Brain microvascular endothelial cell (primary cell): Measurements from ENCODE around the gene BBS1.

Experiments used
- DNase-seq: peaks from one replicate; pipeline ENCODE4 v3.0.0-alpha.2; 2020
- H3K27ac ChIP-seq: fragments of 250-450 bp; sonication (Bioruptor Pico); 2 replicates; pipeline ENCODE4 v1.5.1; 2020; ENCODE audit warnings: mild to moderate bottlenecking, moderate library complexity
- H3K27me3 ChIP-seq: fragments of 250-450 bp; sonication (Bioruptor Pico); replicated peaks from 2 replicates; pipeline ENCODE4 v1.5.1; 2020; ENCODE audit warnings: mild to moderate bottlenecking
- H3K36me3 ChIP-seq: fragments of 250-450 bp; sonication (Bioruptor Pico); replicated peaks from 2 replicates; pipeline ENCODE4 v1.5.1; 2020; ENCODE audit warnings: mild to moderate bottlenecking
- H3K4me3 ChIP-seq: 2 replicates; pipeline ENCODE4 v1.5.1; 2011; ENCODE audit warnings: low read depth, mild to moderate bottlenecking, control low read depth, low read length, moderate library complexity
- CTCF ChIP-seq: IDR thresholded peaks from 2 replicates; pipeline ENCODE4 v1.5.1; 2011; ENCODE audit warnings: low read depth, mild to moderate bottlenecking, moderate library complexity, low read length, control low read depth, inconsistent platforms; ENCODE audit errors: missing control alignments
- in situ Hi-C: cut with HindIII; loops from 2 replicates; pipeline ENCODE4 v1.10.0; 2017; ENCODE audit warnings: low sequenced_read_pairs, low pct_ligation_motif_present

The BBS1 gene

GRCh38 chr11:66480117-66480938 is 30.1 kb upstream of the BBS1 start, which contains the start of gene DPP3:
DPP3 (plus strand) TSS chr11:66480434; CDS start chr11:66482201, 1,767 bp downstream.
- H3K27ac ChIP-seq: peak within 1 kb of the TSS; percentile 87
- peak within 1 kb of the TSS; percentile 80 for H3K4me3 ChIP-seq
- no peak for TF ChIP-seq CTCF
- H3K27me3 ChIP-seq: no peaks in the 10 kb centered on the region
- H3K36me3 ChIP-seq: peaks cover 2% of the 10 kb centered on the region
- DNase-seq: peak; percentile 94
- in situ Hi-C loops: no loop called here

- in situ Hi-C loops: no loop called here
- H3K4me3 ChIP-seq: no peak overlapping the region
- H3K27ac ChIP-seq: no peak overlapping the region
- H3K36me3 ChIP-seq: peaks cover 17% of the 10 kb centered on the region
- H3K27me3 ChIP-seq: no peaks in the 10 kb centered on the region
- no peak for DNase-seq
- no peak for TF ChIP-seq CTCF
Observed at GRCh38 chr11:66484806-66485380, 25.5 kb upstream of the BBS1 start.

- Histone ChIP-seq H3K4me3 (no peak overlapping the region), H3K27me3 (no peaks in the 10 kb centered on the region), H3K36me3 (peaks cover 35% of the 10 kb centered on the region), H3K27ac (no peak overlapping the region)
- TF ChIP-seq CTCF: no peak
- no peak for DNase-seq
- in situ Hi-C loops: no loop called here
Observed at GRCh38 chr11:66488957-66489356, 21.5 kb upstream of the BBS1 start.

GRCh38 chr11:66489636-66490035 is 20.8 kb upstream of the BBS1 start:
- no peak for DNase-seq
- Histone ChIP-seq H3K27me3 (no peaks in the 10 kb centered on the region), H3K36me3 (peaks cover 35% of the 10 kb centered on the region), H3K27ac (no peak overlapping the region), H3K4me3 (no peak overlapping the region)
- in situ Hi-C loops: no loop called here
- TF ChIP-seq CTCF: no peak

GRCh38 chr11:66491315-66491935 is 19.0 kb upstream of the BBS1 start:
- DNase-seq: no peak
- Histone ChIP-seq H3K4me3 (no peak overlapping the region), H3K27me3 (no peaks in the 10 kb centered on the region), H3K36me3 (peaks cover 39% of the 10 kb centered on the region), H3K27ac (no peak overlapping the region)
- peak; percentile 69 for TF ChIP-seq CTCF
- in situ Hi-C loops: no loop called here
